Adrenal gland (tissue), 5 donors: ENCODE results near the gene PCSK1.

Source experiments
- POLR2A ChIP-seq, 2 donors: fragments of 450-650 bp; IDR thresholded peaks; one replicate each; pipeline ENCODE4 v1.6.1; 2017; ENCODE audit warnings: antibody characterized with exemption in 2 of 2, mild to moderate bottlenecking in 2 of 2, moderate library complexity in 1 of 2
- TF ChIP-seq, protein P1 (sequence below), 6 experiments: fragments of 450-650 bp in 4 of 6; fragments of 200-600 bp in 2 of 6; sonication (generic) in 1 of 6; IDR thresholded peaks; 1 replicate in 5 of 6; 2 replicates in 1 of 6; pipeline versions ENCODE4 v1.5.1 to v1.8.0; 2016 to 2021; ENCODE audit warnings: antibody characterized with exemption in 6 of 6, mild to moderate bottlenecking in 2 of 6, moderate library complexity in 1 of 6
- donor health status: DM: no; HTN: no; CAD: no.

DNA sequence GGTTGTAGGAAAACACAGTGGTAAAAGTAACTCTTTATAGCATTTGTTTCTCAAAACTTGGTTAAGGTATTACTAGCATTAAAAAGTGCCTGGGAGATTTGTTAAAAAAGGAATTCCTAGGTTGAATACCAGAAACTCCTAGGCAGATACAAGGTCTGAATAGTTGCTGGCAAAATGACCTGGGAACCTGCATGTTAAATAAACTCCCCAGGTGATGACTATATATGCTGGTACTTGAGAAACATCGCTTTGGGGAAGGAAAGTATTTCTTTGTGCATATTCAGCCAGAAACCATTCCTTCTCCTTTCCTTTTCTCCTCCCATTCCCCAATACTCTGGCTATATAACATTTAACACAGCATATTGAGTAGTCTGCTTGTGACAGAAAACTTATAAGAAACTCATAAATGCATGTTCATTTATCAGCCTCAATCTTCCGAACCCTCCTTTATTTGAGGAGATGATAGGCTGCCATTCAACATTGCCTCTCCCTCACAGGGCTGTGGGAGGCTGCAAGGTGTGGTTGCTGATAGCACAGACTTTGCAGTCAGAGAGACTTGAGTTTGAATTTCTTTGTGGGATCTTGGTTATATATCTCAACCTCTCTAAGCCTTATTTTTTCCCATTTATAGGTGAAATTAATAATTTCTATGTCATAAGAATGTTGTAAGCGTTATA is 28.7 kb downstream of the PCSK1 start:
- TF ChIP-seq, protein P1, sequence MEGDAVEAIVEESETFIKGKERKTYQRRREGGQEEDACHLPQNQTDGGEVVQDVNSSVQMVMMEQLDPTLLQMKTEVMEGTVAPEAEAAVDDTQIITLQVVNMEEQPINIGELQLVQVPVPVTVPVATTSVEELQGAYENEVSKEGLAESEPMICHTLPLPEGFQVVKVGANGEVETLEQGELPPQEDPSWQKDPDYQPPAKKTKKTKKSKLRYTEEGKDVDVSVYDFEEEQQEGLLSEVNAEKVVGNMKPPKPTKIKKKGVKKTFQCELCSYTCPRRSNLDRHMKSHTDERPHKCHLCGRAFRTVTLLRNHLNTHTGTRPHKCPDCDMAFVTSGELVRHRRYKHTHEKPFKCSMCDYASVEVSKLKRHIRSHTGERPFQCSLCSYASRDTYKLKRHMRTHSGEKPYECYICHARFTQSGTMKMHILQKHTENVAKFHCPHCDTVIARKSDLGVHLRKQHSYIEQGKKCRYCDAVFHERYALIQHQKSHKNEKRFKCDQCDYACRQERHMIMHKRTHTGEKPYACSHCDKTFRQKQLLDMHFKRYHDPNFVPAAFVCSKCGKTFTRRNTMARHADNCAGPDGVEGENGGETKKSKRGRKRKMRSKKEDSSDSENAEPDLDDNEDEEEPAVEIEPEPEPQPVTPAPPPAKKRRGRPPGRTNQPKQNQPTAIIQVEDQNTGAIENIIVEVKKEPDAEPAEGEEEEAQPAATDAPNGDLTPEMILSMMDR (IDR thresholded peaks at IDR 0.05) = no peak
- TF ChIP-seq POLR2A (IDR thresholded peaks at IDR 0.05) = no peak
